Memory B cell (primary cell): ENCODE data around the gene CCDC197.

Experiments used
- ATAC-seq: fragments of 150-1000 bp; cut with Tn5 transposase; 2 replicates; pipeline ENCODE4 v1.10.0; 2021; ENCODE audit warnings: low read depth, mild to moderate bottlenecking, moderate library complexity
- DNase-seq, 2 donors: peaks; one replicate each; pipeline ENCODE4 v3.0.0; 2022; ENCODE audit warnings: low spot score in 2 of 2
- H3K27ac Mint-ChIP-seq: one replicate; pipeline ENCODE4 v1.8.0; 2022; ENCODE audit warnings: mild to moderate bottlenecking, moderate library complexity, mixed read lengths
- H3K27me3 Mint-ChIP-seq: one replicate; pipeline ENCODE4 v1.8.0; 2022; ENCODE audit warnings: mixed read lengths
- H3K36me3 Mint-ChIP-seq: one replicate; pipeline ENCODE4 v1.8.0; 2022; ENCODE audit warnings: mild to moderate bottlenecking, mixed read lengths
- H3K4me1 Mint-ChIP-seq: one replicate; pipeline ENCODE4 v1.8.0; 2022; ENCODE audit warnings: mixed read lengths
- H3K4me3 Mint-ChIP-seq: one replicate; pipeline ENCODE4 v1.8.0; 2022; ENCODE audit warnings: mild to moderate bottlenecking, moderate library complexity, mixed read lengths
- H3K9me3 Mint-ChIP-seq: one replicate; pipeline ENCODE4 v1.8.0; 2022; ENCODE audit warnings: mixed read lengths

The CCDC197 gene

DNA sequence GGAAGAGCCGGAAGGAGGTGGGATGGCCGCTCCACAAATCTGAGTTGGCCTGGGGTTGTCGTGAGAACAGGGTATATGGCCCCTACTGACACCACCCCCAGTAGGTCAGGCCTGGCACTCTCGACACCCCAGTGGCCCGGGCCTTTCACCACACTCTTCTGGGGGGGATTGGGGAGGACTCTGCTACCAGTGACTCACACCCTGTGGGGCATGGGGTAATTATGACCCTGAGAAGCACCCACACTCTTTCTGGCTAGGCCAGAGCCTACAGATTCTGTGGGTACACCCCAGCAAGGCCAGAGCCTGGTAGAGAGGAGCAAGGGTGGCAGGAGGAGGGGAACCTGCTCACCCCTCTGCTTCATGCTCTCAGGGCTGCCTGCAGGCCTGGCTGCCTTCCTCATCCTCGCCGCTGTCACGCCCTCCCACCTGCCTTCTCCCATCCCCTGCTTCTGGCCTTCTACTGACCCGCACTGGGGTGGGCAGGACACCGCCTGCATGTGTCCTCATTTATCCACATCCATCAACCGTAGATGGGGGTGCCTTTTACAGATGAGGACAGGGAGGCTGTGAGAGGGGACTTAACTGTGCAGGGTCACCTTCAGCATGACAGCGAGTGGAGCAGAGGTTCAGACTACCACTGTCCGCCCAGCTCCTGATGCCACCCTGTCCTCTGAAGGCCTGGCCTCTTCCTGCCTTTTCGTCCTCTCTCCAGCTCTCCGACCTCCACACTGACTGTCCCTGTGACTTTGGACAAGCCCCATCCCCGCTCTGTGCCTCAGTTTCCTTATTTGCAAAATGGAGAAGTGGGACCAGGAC is 39.1 kb upstream of the CCDC197 start:
- Mint-ChIP-seq H3K9me3 (no peaks in the 10 kb centered on the region), H3K4me1 (peaks cover 74% of the 10 kb centered on the region), H3K27ac (peak overlapping the region; percentile 93), H3K36me3 (no peaks in the 10 kb centered on the region), H3K4me3 (no peak overlapping the region), H3K27me3 (no peaks in the 10 kb centered on the region)
- ATAC-seq, result no peak
- DNase-seq, result no peak

DNA sequence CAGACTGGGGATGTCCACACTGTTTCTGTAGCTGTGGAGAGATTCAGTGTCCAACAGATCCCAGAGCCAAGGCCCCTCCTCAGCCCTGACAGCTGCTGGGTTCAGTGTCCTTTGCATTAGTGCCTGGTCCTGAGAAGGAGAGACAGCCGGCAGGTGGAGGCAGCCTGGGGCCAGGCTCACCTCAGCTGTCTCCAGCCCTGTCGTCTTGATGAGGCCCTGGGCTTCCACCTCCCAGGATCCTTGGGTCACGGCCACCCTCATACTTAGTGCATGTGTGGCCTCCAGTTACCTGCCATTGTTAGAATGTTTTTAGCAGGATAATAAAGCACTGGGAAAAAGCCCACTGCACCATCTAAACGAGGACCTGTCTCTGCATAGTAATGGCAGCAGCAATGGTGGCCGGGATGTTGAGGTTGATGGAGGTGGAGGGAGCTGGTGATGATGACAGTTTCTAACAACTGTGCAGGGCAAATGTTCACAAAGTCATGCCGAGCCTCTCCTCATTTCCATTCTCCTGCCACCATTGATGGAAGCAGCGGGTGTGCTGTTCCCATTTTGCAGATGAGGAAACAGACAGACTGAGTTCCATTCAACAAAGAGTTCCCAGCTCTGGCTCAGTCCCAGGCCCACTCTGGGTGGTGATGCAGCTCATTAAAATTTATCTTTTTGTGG is 38.4 kb upstream of the CCDC197 start:
- Mint-ChIP-seq H3K9me3 (no peaks in the 10 kb centered on the region), H3K4me1 (peaks cover 79% of the 10 kb centered on the region), H3K27me3 (no peaks in the 10 kb centered on the region), H3K4me3 (peak overlapping the region; percentile 70), H3K36me3 (no peaks in the 10 kb centered on the region), H3K27ac (peak overlapping the region; percentile 93)
- DNase-seq (no peak), ATAC-seq (no peak)

DNA sequence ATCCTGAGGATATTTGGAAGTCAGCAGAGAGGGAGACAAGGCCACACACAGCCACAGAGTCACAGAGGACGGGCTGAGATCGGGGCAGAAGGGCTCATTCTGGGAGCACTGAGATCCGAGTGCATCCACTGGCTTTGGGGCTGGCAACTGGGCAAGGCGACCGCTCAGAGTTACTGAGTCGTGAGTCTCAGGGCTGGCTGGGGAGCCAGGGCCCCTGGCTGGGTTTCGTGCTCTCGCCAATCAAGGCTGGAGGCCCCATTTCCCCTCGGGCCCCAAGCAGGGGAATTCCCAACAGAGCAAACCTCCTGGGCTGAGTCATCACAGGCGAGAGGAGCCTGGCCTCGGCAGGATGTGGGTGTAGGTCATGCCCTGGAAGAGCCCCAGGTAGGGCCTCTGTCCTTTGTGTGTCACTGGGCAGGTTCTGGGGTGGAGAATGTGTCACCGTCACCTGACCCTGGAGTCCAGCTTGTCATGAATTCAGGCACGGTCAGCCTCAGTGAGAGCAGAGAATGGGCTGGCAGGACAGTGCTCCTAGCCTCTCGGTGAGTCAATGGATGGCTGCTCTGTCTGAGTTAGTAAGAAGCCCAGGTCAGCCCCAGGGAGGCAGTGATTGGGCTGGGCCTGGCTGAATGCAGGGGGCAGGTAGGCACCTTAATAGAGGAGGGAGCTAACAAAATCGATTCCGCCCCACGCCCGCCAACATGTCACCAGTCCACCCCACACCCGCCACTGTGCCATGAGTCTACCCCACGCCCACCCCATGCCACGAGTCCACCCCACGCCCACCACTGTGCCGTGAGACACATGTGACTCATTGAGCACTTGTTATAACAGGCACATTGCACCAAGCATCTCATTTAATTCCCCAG is 37.6 kb upstream of the CCDC197 start:
- Mint-ChIP-seq H3K9me3 (no peaks in the 10 kb centered on the region), H3K27me3 (no peaks in the 10 kb centered on the region), H3K4me1 (peaks cover 78% of the 10 kb centered on the region), H3K27ac (peak overlapping the region; percentile 93), H3K36me3 (no peaks in the 10 kb centered on the region), H3K4me3 (peak overlapping the region; percentile 70)
- ATAC-seq, result peak; percentile 73
- peak; percentile 77 to 86 for DNase-seq

DNA sequence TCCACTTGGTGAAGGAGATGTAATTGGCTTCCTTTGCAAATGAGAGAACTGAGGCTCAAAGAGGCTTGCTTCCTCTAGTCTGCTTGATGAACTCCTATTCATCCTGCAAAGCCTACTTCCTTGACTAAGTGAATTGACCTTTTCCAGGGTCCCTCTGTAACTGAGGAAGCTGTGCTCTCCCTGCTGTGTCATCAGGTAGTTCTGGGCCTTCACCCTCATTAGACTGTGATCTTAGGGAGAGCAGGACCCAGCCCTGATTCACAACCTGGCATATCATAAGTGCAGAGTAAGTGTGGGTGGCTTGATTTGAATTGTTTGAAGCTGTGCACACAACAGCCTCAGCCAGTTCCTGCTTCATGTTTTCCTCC is 37.0 kb upstream of the CCDC197 start:
- Mint-ChIP-seq H3K27ac (peak overlapping the region; percentile 93), H3K9me3 (peaks cover 5% of the 10 kb centered on the region), H3K4me1 (peaks cover 78% of the 10 kb centered on the region), H3K4me3 (peak overlapping the region; percentile 70), H3K36me3 (peaks cover 3% of the 10 kb centered on the region), H3K27me3 (no peaks in the 10 kb centered on the region)
- ATAC-seq, result no peak
- DNase-seq, result no peak

DNA sequence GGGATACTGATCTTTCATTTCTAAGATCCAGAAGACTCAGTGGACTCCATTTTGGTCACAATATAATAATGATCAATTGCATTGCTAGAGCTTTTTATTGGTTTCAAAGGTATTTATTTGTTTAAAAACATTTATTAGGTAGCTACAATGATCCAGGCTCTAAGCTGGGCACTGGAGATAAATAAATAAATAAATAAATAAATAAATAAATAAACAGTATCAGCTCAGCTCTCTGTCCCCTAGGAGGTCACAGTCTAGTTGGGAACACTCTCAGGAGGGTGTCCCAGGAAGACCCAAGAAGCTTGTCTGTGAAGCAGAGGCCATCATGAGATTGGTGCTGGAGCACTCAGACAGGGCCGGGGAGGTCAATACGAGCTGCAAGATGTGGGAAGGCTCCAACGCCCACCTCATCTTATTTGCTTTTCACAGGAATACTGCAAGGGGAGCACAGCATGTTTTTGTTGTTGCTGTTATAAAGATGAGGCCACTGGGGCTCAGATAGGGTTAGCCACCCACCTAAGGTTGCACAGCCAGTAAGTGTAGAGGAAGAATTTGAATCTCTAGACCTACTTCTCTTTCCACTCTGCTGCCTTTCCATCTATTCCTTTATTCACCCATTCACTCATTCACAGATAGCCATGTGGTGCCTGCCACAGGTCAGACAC is 36.2 kb upstream of the CCDC197 start:
- Mint-ChIP-seq H3K4me1 (peaks cover 71% of the 10 kb centered on the region), H3K27me3 (no peaks in the 10 kb centered on the region), H3K27ac (peak overlapping the region; percentile 93), H3K4me3 (peak overlapping the region; percentile 62), H3K36me3 (peaks cover 3% of the 10 kb centered on the region), H3K9me3 (peaks cover 5% of the 10 kb centered on the region)
- no peak for ATAC-seq
- no peak for DNase-seq

DNA sequence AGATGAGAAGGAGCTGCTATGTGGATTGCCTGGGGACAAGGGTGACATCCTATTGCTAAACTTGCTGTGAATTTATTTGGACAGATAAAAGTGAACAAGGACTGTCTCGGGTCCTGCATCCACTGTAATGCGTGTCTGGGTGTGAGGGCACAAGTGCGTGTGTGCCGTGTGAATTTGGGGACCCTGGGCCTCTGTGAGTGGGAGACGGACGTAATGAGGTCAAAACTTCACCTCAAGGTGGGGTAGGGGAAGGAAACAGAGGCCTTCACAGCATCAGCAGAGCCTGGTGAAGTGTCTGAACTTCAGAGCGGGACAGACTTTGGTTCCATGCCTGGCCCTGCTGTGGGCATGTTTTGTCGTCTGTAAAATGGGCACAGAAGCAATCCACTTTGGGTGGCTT is 35.5 kb upstream of the CCDC197 start:
- DNase-seq (no peak), ATAC-seq (no peak)
- peak overlapping the region; percentile 62 for H3K4me3 Mint-ChIP-seq
- peak overlapping the region; percentile 93 for H3K27ac Mint-ChIP-seq
- H3K36me3 Mint-ChIP-seq, result peaks cover 3% of the 10 kb centered on the region
- H3K4me1 Mint-ChIP-seq, result peaks cover 70% of the 10 kb centered on the region
- no peaks in the 10 kb centered on the region for H3K27me3 Mint-ChIP-seq
- peaks cover 5% of the 10 kb centered on the region for H3K9me3 Mint-ChIP-seq

DNA sequence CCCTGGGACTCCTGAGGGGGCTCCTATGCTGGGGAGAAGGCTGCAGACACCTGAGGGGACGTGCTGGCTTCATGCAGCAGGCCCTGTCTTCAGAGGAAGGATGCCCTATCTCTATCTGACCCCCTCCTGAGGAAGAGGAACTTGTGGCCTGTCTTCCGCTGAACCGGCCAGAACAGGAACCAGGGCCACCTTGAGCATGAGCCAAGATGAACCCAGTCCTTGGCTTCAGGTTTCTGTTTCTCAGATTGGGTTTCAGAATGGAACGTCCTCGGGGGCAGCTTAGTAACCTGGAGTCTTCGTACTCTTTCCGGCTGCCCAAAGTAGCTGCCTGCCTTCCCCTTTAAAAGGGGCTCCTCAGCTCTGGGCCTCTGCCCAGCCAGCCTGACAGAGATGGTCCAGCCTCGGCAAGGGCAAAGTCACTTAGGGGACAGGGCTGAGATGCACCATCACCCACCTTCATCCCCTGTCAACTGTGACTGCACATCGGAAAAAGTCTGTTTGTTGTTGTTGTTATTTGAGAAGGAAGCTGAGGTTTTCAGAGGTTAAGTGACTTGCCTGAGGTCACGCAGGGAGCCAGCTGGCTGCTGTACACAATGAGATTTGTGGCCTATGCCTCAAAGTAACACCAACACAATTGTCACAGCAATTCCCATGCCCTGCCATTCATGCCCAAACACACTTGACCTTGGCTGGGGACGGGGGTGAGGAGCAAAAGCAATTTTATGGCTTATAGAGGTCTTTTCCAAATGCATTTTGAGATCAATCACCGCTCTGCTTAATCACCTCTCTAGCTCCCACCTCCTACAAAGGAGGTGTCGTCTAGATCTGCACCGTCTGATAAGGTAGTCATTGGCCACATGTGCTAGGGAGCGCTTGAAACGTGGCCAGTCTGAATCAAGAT is 34.1 kb upstream of the CCDC197 start:
- DNase-seq, result peak; percentile 62 to 65
- Mint-ChIP-seq H3K4me1 (peaks cover 65% of the 10 kb centered on the region), H3K27me3 (no peaks in the 10 kb centered on the region), H3K36me3 (peaks cover 3% of the 10 kb centered on the region), H3K4me3 (peak overlapping the region; percentile 48), H3K27ac (peak overlapping the region; percentile 93), H3K9me3 (peaks cover 5% of the 10 kb centered on the region)
- ATAC-seq, result peak; percentile 68

DNA sequence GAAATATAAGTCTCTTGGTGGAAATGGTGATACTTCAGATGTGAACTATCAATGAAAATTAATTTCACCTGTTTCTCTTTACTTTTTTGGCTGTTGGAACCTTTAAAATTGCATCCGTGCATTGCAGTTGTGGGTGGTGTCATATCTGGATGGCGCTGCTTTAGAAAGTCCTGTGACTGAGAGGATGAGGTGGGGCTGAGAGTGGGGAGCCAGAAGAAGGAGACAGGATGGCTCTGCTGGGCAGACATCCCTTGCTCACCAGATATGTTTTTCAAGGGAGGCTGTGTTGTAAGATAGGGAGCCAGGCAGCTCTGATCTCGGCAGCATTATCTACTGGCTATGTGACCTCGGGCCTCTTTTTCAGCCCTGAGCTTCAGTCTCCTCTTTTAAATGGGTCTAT is 33.4 kb upstream of the CCDC197 start:
- Mint-ChIP-seq H3K4me1 (peaks cover 65% of the 10 kb centered on the region), H3K27ac (peak overlapping the region; percentile 93), H3K36me3 (peaks cover 3% of the 10 kb centered on the region), H3K4me3 (peak overlapping the region; percentile 5), H3K9me3 (peaks cover 5% of the 10 kb centered on the region), H3K27me3 (no peaks in the 10 kb centered on the region)
- no peak for ATAC-seq
- no peak for DNase-seq

DNA sequence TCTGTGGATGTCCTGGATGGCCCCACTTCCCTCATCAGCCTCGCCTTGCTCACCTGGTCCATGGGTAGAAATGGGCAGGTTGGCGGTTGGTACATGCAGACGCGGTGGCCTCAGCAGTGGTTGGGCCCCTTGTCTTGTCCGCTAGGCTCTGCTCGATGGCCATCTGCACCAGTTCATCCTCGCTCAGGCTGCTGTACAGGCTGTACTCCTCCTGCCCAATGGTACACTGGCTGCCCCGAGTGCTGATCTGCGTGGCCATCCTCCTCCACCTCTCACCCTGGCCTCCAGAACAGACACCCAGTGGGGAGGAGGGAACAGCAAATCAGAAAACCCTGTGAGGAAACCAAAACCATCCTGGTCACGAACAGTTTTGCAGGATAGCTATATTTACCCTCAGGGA is 32.8 kb upstream of the CCDC197 start:
- H3K27me3 Mint-ChIP-seq, result no peaks in the 10 kb centered on the region
- ATAC-seq, result no peak
- peaks cover 5% of the 10 kb centered on the region for H3K9me3 Mint-ChIP-seq
- H3K36me3 Mint-ChIP-seq, result peaks cover 3% of the 10 kb centered on the region
- H3K4me1 Mint-ChIP-seq, result peaks cover 65% of the 10 kb centered on the region
- peak overlapping the region; percentile 93 for H3K27ac Mint-ChIP-seq
- H3K4me3 Mint-ChIP-seq, result no peak overlapping the region
- DNase-seq, result no peak

DNA sequence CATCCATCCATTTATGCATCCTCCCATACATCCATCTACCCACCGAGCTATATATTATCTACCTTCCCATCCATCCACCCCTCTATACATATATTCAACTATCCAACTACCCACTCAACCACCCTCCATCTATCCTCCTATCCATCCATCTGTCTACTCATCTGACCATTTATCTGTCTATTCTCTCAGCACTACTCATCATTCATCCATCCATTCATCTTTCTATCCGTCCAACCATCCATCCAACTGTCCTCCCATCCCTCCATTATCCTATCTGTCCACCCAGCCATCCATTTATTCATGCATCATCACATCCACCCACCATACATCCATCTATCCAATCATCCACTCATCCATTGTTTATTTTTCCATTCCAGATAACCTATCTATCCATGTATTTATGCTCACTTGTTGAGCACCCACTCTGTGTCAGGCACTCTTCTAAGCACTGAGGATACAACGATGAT is 32.2 kb upstream of the CCDC197 start:
- Mint-ChIP-seq H3K4me1 (peaks cover 60% of the 10 kb centered on the region), H3K36me3 (peaks cover 3% of the 10 kb centered on the region), H3K27me3 (no peaks in the 10 kb centered on the region), H3K9me3 (peaks cover 5% of the 10 kb centered on the region), H3K27ac (peak overlapping the region; percentile 24), H3K4me3 (no peak overlapping the region)
- no peak for ATAC-seq
- no peak for DNase-seq

DNA sequence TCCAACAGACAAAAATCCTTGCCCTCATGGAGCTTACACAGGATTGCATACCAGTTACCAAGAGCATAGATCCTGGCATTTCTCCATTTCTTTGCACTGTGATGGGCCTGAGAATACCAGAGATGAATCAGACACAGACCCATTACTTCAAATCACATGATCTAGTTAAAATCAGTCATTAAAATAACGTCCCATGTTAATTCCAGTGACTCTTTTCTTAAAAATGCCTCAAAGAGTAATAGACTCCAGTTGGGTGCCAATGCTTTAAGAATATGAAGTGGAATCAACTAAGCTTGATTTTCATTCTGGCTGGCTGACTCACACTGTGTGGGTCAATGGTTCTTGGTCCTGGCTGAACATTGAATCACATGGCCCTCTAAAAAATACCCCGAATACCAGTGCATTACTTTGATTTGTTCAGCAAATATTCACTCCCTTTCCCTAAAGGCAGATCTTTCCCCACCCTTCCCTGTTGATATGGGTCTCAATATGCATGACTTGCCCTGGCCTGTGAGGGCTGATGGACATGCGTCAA is 31.7 kb upstream of the CCDC197 start:
- no peak for ATAC-seq
- Mint-ChIP-seq H3K4me1 (peaks cover 57% of the 10 kb centered on the region), H3K9me3 (peaks cover 5% of the 10 kb centered on the region), H3K4me3 (no peak overlapping the region), H3K27ac (peak overlapping the region; percentile 43), H3K27me3 (no peaks in the 10 kb centered on the region), H3K36me3 (peaks cover 3% of the 10 kb centered on the region)
- DNase-seq, result no peak

DNA sequence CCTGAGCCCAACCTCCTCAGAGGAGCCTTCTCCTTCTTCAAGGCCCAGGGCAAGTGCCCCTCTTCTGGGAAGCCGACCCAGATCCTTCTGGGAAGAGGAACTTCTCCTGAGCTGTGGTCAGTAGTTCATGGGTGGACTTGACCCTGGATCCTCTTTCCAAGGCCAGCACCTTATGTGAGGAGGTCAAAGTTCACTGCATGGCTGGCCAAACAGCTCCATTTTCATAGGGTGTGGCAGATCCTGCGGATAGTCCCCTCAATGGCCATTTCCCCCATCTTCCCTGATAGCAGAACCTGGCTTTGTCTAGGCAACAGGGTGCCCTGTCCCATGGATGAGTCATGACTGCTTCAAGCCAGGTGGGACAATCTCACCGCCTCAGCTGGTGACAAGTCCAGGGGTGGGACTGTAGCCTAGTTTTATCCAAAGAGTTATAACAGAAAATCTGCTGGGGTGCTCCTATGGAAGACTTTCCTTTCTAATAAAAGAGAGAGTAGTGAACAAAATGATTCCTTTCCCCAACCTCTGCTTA is 31.1 kb upstream of the CCDC197 start:
- no peaks in the 10 kb centered on the region for H3K27me3 Mint-ChIP-seq
- DNase-seq (no peak), ATAC-seq (no peak)
- H3K36me3 Mint-ChIP-seq, result peaks cover 3% of the 10 kb centered on the region
- H3K4me1 Mint-ChIP-seq, result peaks cover 57% of the 10 kb centered on the region
- H3K4me3 Mint-ChIP-seq, result no peak overlapping the region
- peaks cover 5% of the 10 kb centered on the region for H3K9me3 Mint-ChIP-seq
- H3K27ac Mint-ChIP-seq, result peak overlapping the region; percentile 43
